ENCODE data around the gene ZNF622. TPM values are rescaled to one million over a fixed set of nuclear protein-coding genes. Genes with fewer than 3 reads are reported as not detected.
"Not testable (repeated sequence)": the region's sequence is repeated elsewhere in the genome, so short reads cannot be mapped to it uniquely, and the experiment has no call there.

The ZNF622 gene
- total RNA-seq, 3 donors from 2014 or later (not counting 1 experiment from before 2014, with no cell fraction given): 36.3 to 45.9 (median 42.9) TPM

- H3K4me1 ChIP-seq (ENCODE audit: control insufficient read depth, insufficient read depth, low read length): no peaks in the 10 kb centered on the region
- H3K27me3 Mint-ChIP-seq (ENCODE audit: low read depth in 2 of 2): peaks cover 7 to 12% of the 10 kb centered on the region in 2 donors
- 100% methylated on average over 1 of the region's 3 CpGs for WGBS (ENCODE audit: insufficient coverage)
- no peaks in the 10 kb centered on the region for H3K36me3 ChIP-seq (ENCODE audit: control insufficient read depth, insufficient read depth, low read length)
- H3K4me3 ChIP-seq (ENCODE audit: low read length): no peak overlapping the region
- H3K4me1 Mint-ChIP-seq: peaks cover 0 to 6% of the 10 kb centered on the region in 2 donors
- intact Hi-C loops (cut with micrococcal nuclease): no loop called here
- ATAC-seq: no peak
- H3K9me3 ChIP-seq (ENCODE audit: control insufficient read depth, insufficient read depth, low read length): no peaks in the 10 kb centered on the region
- H3K4me3 Mint-ChIP-seq: no peak overlapping the region
- H3K27ac ChIP-seq (ENCODE audit: low read length): no peak overlapping the region
- TF ChIP-seq CTCF (IDR thresholded peaks at IDR 0.05): no peak
- H3K9me3 Mint-ChIP-seq: no peaks in the 10 kb centered on the region
- no peak for DNase-seq
- H3K27me3 ChIP-seq (ENCODE audit: control insufficient read depth, insufficient read depth, low read length): no peaks in the 10 kb centered on the region
- no peaks in the 10 kb centered on the region for H3K36me3 Mint-ChIP-seq
- H3K27ac Mint-ChIP-seq: no peak overlapping the region
These were observed 11.9 kb upstream of the ZNF622 start for GRCh38 chr5:16477541-16477940.

GRCh38 chr5:16476417-16476816 lies 10.8 kb upstream of the ZNF622 start:
- H3K36me3 ChIP-seq (ENCODE audit: control insufficient read depth, insufficient read depth, low read length); H3K4me1 Mint-ChIP-seq; DNase-seq; H3K27ac Mint-ChIP-seq; H3K4me3 ChIP-seq (ENCODE audit: low read length); H3K4me1 ChIP-seq (ENCODE audit: control insufficient read depth, insufficient read depth, low read length); H3K9me3 ChIP-seq (ENCODE audit: control insufficient read depth, insufficient read depth, low read length); H3K9me3 Mint-ChIP-seq; H3K27ac ChIP-seq (ENCODE audit: low read length); intact Hi-C loops (cut with micrococcal nuclease); H3K36me3 Mint-ChIP-seq; H3K4me3 Mint-ChIP-seq; ATAC-seq; H3K27me3 ChIP-seq (ENCODE audit: control insufficient read depth, insufficient read depth, low read length): not testable (repeated sequence)
- WGBS (ENCODE audit: insufficient coverage): 98% methylated on average over 3 of the region's 3 CpGs
- H3K27me3 Mint-ChIP-seq (ENCODE audit: low read depth in 2 of 2): peaks cover 2 to 12% of the 10 kb centered on the region in 2 donors

GRCh38 chr5:16471387-16471786 lies 5.8 kb upstream of the ZNF622 start:
- H3K4me3 ChIP-seq (ENCODE audit: low read length): no peak overlapping the region
- H3K4me3 Mint-ChIP-seq: no peak overlapping the region
- intact Hi-C loops (cut with micrococcal nuclease): no loop called here
- H3K27me3 ChIP-seq (ENCODE audit: control insufficient read depth, insufficient read depth, low read length): no peaks in the 10 kb centered on the region
- ATAC-seq (no peak), DNase-seq (no peak)
- no CpG with 5 or more reads among the region's 3 CpGs for WGBS (ENCODE audit: insufficient coverage)
- H3K27ac Mint-ChIP-seq: no peak overlapping the region
- no peaks in the 10 kb centered on the region for H3K36me3 ChIP-seq (ENCODE audit: control insufficient read depth, insufficient read depth, low read length)
- TF ChIP-seq CTCF (IDR thresholded peaks at IDR 0.05): no peak
- no peaks in the 10 kb centered on the region for H3K36me3 Mint-ChIP-seq
- no peaks in the 10 kb centered on the region for H3K9me3 Mint-ChIP-seq
- no peak overlapping the region for H3K27ac ChIP-seq (ENCODE audit: low read length)
- peaks cover 23 to 33% of the 10 kb centered on the region in 2 donors for H3K4me1 Mint-ChIP-seq
- H3K9me3 ChIP-seq (ENCODE audit: control insufficient read depth, insufficient read depth, low read length): no peaks in the 10 kb centered on the region
- peaks cover 7% of the 10 kb centered on the region for H3K4me1 ChIP-seq (ENCODE audit: control insufficient read depth, insufficient read depth, low read length)
- no peaks in the 10 kb centered on the region for H3K27me3 Mint-ChIP-seq (ENCODE audit: low read depth in 2 of 2)

- H3K4me3 Mint-ChIP-seq: peak overlapping the region; percentile 97
- intact Hi-C loops (cut with micrococcal nuclease): no loop called here
- Histone ChIP-seq H3K9me3 (ENCODE audit: control insufficient read depth, insufficient read depth, low read length) (no peaks in the 10 kb centered on the region), H3K4me3 (ENCODE audit: low read length) (no peak overlapping the region), H3K27ac (ENCODE audit: low read length) (no peak overlapping the region), H3K27me3 (ENCODE audit: control insufficient read depth, insufficient read depth, low read length) (no peaks in the 10 kb centered on the region), H3K4me1 (ENCODE audit: control insufficient read depth, insufficient read depth, low read length) (peaks cover 25% of the 10 kb centered on the region), H3K36me3 (ENCODE audit: control insufficient read depth, insufficient read depth, low read length) (peaks cover 10% of the 10 kb centered on the region)
- DNase-seq (peak in 1 of 2 donors; percentile 13), ATAC-seq (no peak)
- WGBS (ENCODE audit: insufficient coverage): 74% methylated on average over 3 of the region's 3 CpGs
- TF ChIP-seq CTCF (IDR thresholded peaks at IDR 0.05): no peak
- H3K27me3 Mint-ChIP-seq (ENCODE audit: low read depth in 2 of 2): no peaks in the 10 kb centered on the region
- peaks cover 58 to 61% of the 10 kb centered on the region in 2 donors for H3K4me1 Mint-ChIP-seq
- H3K9me3 Mint-ChIP-seq: no peaks in the 10 kb centered on the region
- no peaks in the 10 kb centered on the region for H3K36me3 Mint-ChIP-seq
- peak overlapping the region; percentile 97 to 99 for H3K27ac Mint-ChIP-seq
These were observed 2.0 kb upstream of the ZNF622 start for GRCh38 chr5:16467363-16468219.
